Keratinocyte (primary cell): ENCODE results near the gene CPA5. TPM values are rescaled to one million over a fixed set of nuclear protein-coding genes. Genes with fewer than 3 reads are reported as not detected.

Experiments used
- DNase-seq: peaks from one replicate; pipeline ENCODE4 v3.0.0-alpha.2; 2011; ENCODE audit warnings: low read depth, missing footprints, low spot score
- FAIRE-seq: peaks from 2 replicates; lab custom pipeline; 2011; peaks lifted over from hg19 to GRCh38; lab: Jason Lieb, UNC
- H2AFZ ChIP-seq: 2 replicates; pipeline ENCODE4 v1.6.0; 2012; ENCODE audit warnings: low read length, control low read depth, inconsistent platforms; ENCODE audit not compliant: control insufficient read depth
- H3K27ac ChIP-seq: 2 replicates; pipeline ENCODE4 v1.5.1; 2011; ENCODE audit warnings: low read length; ENCODE audit not compliant: control insufficient read depth, insufficient read depth
- H3K27me3 ChIP-seq: 3 replicates; pipeline ENCODE4 v1.6.0; 2011; ENCODE audit warnings: low read length; ENCODE audit not compliant: control insufficient read depth, insufficient read depth; ENCODE audit errors: extremely low read depth
- H3K36me3 ChIP-seq, 2 experiments: 2 replicates in 1 of 2; 3 replicates in 1 of 2; pipeline ENCODE4 v1.5.1; 2011; ENCODE audit warnings: low read length in 2 of 2, mild to moderate bottlenecking in 1 of 2; ENCODE audit not compliant: control insufficient read depth in 2 of 2, insufficient read depth in 2 of 2; ENCODE audit errors: extremely low read depth in 1 of 2
- H3K4me1 ChIP-seq: 3 replicates; pipeline ENCODE4 v1.5.1; 2011; ENCODE audit warnings: low read length; ENCODE audit not compliant: control insufficient read depth, insufficient read depth; ENCODE audit errors: extremely low read depth
- H3K4me2 ChIP-seq: 3 replicates; pipeline ENCODE4 v1.6.0; 2011; ENCODE audit warnings: low read depth, low read length; ENCODE audit not compliant: control insufficient read depth, insufficient read depth; ENCODE audit errors: extremely low read depth
- H3K4me3 ChIP-seq, 3 experiments: fragments of 200-600 bp in 1 of 3; sonication (generic) in 1 of 3; 2 replicates in 2 of 3; 3 replicates in 1 of 3; pipeline ENCODE4 v1.5.1; 2011 to 2016; ENCODE audit warnings: low read length in 3 of 3, mild to moderate bottlenecking in 3 of 3, control low read depth in 2 of 3, inconsistent platforms in 1 of 3, low read depth in 1 of 3, mixed read lengths in 1 of 3, mixed run types in 1 of 3, moderate library complexity in 1 of 3; ENCODE audit not compliant: control insufficient read depth in 2 of 3, insufficient read depth in 2 of 3; ENCODE audit errors: extremely low read depth in 1 of 3
- H3K79me2 ChIP-seq: 2 replicates; pipeline ENCODE4 v1.6.0; 2012; ENCODE audit warnings: low read length; ENCODE audit not compliant: control insufficient read depth, insufficient read depth
- H3K9ac ChIP-seq: 3 replicates; pipeline ENCODE4 v1.6.0; 2011; ENCODE audit warnings: low read length; ENCODE audit not compliant: control insufficient read depth, insufficient read depth; ENCODE audit errors: extremely low read depth
- H3K9me1 ChIP-seq: 3 replicates; pipeline ENCODE4 v1.6.0; 2011; ENCODE audit warnings: low read length; ENCODE audit not compliant: control insufficient read depth, insufficient read depth; ENCODE audit errors: extremely low read depth
- H3K9me3 ChIP-seq: 2 replicates; pipeline ENCODE4 v1.5.1; 2012; ENCODE audit warnings: low read depth, low read length; ENCODE audit not compliant: control insufficient read depth
- H4K20me1 ChIP-seq: 3 replicates; pipeline ENCODE4 v1.6.0; 2011; ENCODE audit warnings: low read length; ENCODE audit not compliant: control insufficient read depth, insufficient read depth; ENCODE audit errors: extremely low read depth
- CTCF ChIP-seq, 3 experiments: IDR thresholded peaks in 1 of 3; conservative IDR thresholded peaks in 1 of 3; optimal IDR thresholded peaks in 1 of 3; 2 replicates in 2 of 3; 3 replicates in 1 of 3; pipeline versions ENCODE3 to v1.5.1; 2011; ENCODE audit warnings: low read length in 3 of 3, mild to moderate bottlenecking in 3 of 3, moderate library complexity in 2 of 3, control low read depth in 1 of 3, inconsistent platforms in 1 of 3; ENCODE audit not compliant: insufficient read depth in 2 of 3; ENCODE audit errors: extremely low read depth in 1 of 3
- EZH2 ChIP-seq: IDR thresholded peaks from one replicate; pipeline ENCODE4 v1.6.1; 2012; ENCODE audit warnings: inconsistent platforms, mild to moderate bottlenecking, low read length, moderate library complexity
- dilution Hi-C: fragments of 300-500 bp; cut with MboI; formaldehyde crosslinking; loops from one replicate; pipeline ENCODE4 v1.7.0; 2020; ENCODE audit warnings: low sequenced_read_pairs; ENCODE audit not compliant: extremely low pct_ligation_motif_present
- polyA plus RNA-seq, 5 experiments: library from polyadenylated mRNA; depleted of rRNA in 3 of 5; stranded (reverse) in 3 of 5; stranded (forward) in 1 of 5; unstranded in 1 of 5; fragments of >200 nt; gene quantifications; 1 replicate in 1 of 5; 2 replicates in 3 of 5; 3 replicates in 1 of 5; pipeline versions ENCODE4 v1.2.1 to v1.2.3, GENCODE V29; 2011 to 2012; ENCODE audit warnings: missing spikeins in 2 of 5, low read depth in 1 of 5, low replicate concordance in 1 of 5

The CPA5 gene
- polyA plus RNA-seq, 1 donor (not counting 4 experiments of a cell fraction or from before 2014, with no cell fraction given), result 0.24 TPM

GRCh38 chr7:130418306-130418705 is 73.7 kb downstream of the CPA5 start:
- no peaks in the 10 kb centered on the region for H3K9me1 ChIP-seq
- H4K20me1 ChIP-seq, result no peaks in the 10 kb centered on the region
- no peaks in the 10 kb centered on the region for H3K9me3 ChIP-seq
- peak overlapping the region in 1 of 3 experiments; percentile 36 for H3K4me3 ChIP-seq
- FAIRE-seq, result peak; percentile 96
- dilution Hi-C loops, result no loop called here
- no peak for TF ChIP-seq EZH2
- TF ChIP-seq CTCF (optimal IDR thresholded peaks at IDR 0.05 in 1 of 3, IDR thresholded peaks at IDR 0.05 in 1 of 3, conservative IDR thresholded peaks at IDR 0.05 in 1 of 3; ENCODE audit: extremely low read depth in 1 of 3, insufficient read depth in 2 of 3, low read length in 3 of 3), result no peak
- no peaks in the 10 kb centered on the region for H3K79me2 ChIP-seq
- H3K27ac ChIP-seq, result peak overlapping the region; percentile 93
- H3K36me3 ChIP-seq, result no peaks in the 10 kb centered on the region
- peak; percentile 25 for DNase-seq
- H3K4me2 ChIP-seq, result peak overlapping the region; percentile 76
- no peaks in the 10 kb centered on the region for H3K27me3 ChIP-seq
- H3K9ac ChIP-seq, result peak overlapping the region; percentile 60
- peaks cover 26% of the 10 kb centered on the region for H3K4me1 ChIP-seq
- H2AFZ ChIP-seq, result peak overlapping the region; percentile 97

Other genes with a start within 250 kb of the CPA5 start
- 15.3 to 25.9 TPM (median 20.0 TPM) in 3 replicates for gene TMEM209, start 139.4 kb upstream of the CPA5 start, polyA plus RNA-seq
- gene SSMEM1, start 137.0 kb upstream of the CPA5 start, polyA plus RNA-seq, result not detected in 3 replicates
- gene CPA2, start 78.0 kb upstream of the CPA5 start, polyA plus RNA-seq, result 0.33 to 0.41 TPM (median 0.36 TPM) in 3 replicates
- 248 to 423 TPM (median 276 TPM) in 3 replicates for gene CPA4, start 51.7 kb upstream of the CPA5 start, polyA plus RNA-seq
- not detected in 3 replicates for gene CPA1, start 35.7 kb downstream of the CPA5 start, polyA plus RNA-seq
- gene CEP41, start 96.2 kb downstream of the CPA5 start, polyA plus RNA-seq, result 10.1 to 21.5 TPM (median 13.4 TPM) in 3 replicates
- 3.7 to 5.8 TPM (median 3.8 TPM) in 3 replicates for gene MEST, start 147.3 kb downstream of the CPA5 start, polyA plus RNA-seq